HG03064 (cell line): ENCODE results near the gene ZNG1F.
"Not testable (repeated sequence)": the region's sequence is repeated elsewhere in the genome, so short reads cannot be mapped to it uniquely, and the experiment has no call there.

Experiments used
- ATAC-seq: cut with Tn5 transposase; IDR thresholded peaks from one replicate; pipeline ENCODE4 v1.9.1; 2021; ENCODE audit warnings: low read depth; ENCODE audit not compliant: unreplicated experiment

The ZNG1F gene

DNA sequence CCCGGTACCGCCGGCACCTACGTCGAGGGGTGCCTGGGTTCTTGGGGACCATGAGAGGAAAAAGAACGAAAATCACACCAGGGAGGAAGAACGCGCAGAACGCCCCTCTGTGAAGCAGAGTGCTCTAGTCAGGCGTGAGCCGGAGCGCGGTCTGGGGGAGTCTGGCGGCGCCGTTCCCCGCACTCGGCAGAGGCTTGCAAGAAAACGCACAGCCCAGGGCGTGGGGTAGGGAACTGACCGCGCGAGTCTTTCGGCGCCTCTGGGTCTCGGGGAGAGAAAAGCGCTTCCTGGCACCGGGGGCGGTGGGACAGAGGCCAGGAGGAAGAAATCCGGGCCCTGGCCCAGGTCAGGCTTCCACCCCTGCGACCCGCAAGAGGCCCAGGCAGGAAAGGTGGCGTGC is 65.3 kb downstream of the ZNG1F start:
- ATAC-seq, result not testable (repeated sequence)

DNA sequence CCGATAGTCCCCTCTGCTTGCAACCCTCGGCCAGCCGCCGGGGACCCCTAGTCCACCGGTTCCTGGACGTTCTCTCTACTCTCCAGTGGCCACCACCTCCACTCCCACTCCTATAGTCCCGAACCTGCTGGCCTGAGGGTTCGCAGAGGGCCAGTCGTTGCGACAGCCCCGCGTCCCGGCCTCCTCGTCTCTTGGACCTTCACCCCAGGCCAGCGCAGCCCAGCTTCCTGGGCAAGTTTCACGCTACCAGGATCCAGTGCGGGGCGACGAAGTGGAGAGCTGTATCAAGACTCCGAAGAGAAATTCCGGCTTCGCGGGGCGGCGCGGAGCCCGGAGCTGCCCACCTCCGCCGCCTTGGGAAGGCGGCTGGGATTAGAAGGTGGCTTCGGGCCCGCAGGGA is 65.7 kb downstream of the ZNG1F start:
- ATAC-seq, result not testable (repeated sequence)

DNA sequence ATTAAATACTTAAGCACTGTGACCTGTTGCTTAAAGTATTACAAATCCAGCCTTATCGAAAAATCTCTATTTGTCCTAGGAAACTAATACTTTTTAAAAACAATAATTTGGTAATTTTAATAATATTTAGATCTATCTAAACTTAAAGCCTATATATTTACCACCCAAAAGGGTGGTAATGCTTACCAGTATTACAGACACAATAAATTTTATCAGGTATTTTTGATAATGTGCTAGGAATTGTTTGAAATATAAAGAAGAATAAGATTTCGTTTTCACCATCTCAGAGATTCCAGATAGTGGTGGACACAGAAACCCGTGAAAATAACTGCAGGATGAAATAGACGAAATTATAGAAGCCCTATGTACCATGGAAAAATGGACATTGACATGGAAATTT is 68.4 kb downstream of the ZNG1F start:
- ATAC-seq, result not testable (repeated sequence)

DNA sequence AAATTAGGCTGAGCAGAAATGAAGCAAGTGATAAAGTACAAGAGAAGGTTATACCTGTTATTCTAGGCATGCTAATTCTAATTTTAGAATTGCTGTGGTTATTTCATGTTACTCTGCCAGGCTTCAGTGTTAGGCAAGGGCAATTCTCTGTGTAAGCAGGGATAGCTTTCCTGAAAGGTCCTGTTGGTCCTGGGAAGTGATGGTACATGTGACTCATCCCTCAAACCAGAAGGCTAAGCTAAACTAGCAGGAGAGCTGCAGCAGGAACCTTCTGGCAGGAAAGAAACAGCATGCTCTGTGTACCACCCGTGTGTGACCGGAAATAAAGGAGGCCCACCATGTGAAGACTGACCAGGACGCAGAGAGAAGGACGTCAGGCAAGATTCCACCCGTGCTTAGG is 69.4 kb downstream of the ZNG1F start:
- not testable (repeated sequence) for ATAC-seq

DNA sequence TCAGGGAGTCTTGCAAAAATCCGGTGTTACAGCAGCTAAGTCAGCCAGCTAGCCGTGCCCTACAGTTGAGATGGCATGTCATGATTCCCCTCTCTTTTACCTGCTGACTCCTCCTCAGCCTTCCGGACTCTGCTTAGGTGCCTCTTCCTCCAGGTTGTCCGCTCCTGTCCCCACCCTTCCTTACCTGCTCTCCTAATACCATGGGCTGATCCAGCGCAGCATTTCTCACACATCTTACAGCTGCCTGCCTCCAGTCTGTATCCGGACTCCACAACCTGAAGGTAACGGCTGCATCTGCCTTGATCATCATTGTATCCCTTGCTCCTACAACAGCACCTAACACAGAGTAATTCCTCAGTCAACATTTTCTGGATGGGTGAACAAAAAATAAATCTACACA is 69.8 kb downstream of the ZNG1F start:
- not testable (repeated sequence) for ATAC-seq

DNA sequence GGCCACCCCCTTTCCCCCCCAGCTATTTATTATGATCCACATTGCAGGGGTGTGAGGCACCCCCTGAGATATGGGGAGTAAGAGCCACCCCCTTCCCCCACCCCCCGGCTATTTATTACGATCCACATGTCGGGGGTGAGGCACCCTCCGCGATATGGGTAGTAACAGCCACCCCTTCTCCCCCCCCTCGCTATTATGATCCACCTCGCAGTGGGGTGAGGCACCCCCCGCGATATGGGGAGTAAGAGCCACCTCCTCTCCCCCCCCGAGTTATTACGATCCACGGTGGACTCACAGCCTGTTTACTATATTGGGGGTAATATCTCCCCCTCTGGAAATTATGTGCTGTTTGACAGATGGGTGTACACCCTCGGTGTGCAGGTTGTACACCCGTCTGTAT is 75.8 kb downstream of the ZNG1F start:
- not testable (repeated sequence) for ATAC-seq

DNA sequence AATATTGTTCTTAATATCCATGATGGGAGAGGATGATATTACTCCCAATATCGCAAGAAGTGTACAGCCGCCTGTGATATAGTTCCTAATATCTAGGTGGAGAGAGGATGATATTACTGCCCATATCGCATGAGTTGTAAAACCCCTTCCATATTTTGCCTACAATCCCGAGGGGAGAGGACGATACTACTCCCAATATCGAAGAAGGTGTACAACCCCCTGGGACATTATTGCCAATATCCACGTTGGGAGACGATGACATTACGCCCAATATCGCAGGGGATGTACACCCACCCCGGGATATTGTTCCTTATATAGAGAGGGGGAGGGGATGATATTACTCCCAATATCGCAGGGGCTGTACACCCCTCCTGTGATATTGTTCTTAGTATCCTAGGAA is 77.7 kb downstream of the ZNG1F start:
- ATAC-seq, result not testable (repeated sequence)

DNA sequence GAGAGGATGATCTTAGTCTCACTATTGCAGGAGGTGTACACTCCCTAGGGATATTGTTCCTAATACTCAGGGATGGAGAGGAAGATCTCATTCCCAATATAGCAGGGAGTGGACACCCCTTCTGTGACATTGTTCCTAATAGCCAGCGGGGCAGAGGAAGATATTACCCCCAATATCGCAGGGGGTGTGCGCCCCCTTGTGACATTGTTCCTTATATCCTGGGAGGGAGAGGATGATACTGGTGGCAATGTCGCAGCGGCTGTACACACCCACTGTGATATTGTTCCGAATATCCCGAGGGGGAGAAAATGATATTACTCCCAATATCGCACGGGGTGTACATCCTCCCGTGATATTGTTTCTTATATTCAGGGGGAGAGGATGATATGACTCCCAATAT is 78.2 kb downstream of the ZNG1F start:
- ATAC-seq, result not testable (repeated sequence)

DNA sequence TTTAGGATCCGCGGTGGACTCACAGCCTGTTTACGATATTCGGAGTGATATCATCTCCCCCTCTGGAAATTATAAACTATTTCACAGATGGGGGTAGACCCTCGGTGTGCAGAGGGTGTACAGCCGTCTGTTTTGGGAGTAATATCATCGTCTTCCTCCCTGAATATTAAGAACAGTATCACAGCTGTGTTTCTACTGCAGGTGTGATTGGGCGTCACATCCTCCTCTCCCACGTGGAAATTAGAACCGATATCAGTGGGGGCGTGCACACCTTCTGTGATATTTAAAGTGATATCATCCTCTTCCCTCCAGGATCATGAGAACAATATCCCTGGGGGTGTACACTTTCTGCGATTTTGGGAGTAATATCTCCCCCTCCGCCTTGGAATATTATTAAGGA is 79.9 kb downstream of the ZNG1F start:
- not testable (repeated sequence) for ATAC-seq

DNA sequence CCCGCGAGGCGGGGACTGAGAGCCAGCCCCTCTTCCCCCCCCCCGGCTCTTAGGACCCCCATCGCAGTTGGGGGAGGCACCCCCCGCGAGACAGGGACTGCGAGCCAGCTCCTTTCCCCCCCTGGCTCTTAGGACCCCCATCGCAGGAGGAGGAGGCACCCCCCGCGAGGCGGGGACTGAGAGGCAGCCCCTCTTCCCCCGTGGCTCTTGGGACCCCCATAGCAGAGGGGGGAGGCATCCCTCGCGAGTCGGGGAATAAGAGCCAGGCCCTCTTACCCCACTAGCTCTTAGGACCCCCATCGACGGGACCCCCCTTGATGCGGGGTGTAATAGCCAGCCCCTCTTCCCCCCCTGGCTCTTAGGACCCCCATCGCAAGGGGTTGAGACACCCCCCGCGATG is 80.3 kb downstream of the ZNG1F start:
- ATAC-seq, result not testable (repeated sequence)

DNA sequence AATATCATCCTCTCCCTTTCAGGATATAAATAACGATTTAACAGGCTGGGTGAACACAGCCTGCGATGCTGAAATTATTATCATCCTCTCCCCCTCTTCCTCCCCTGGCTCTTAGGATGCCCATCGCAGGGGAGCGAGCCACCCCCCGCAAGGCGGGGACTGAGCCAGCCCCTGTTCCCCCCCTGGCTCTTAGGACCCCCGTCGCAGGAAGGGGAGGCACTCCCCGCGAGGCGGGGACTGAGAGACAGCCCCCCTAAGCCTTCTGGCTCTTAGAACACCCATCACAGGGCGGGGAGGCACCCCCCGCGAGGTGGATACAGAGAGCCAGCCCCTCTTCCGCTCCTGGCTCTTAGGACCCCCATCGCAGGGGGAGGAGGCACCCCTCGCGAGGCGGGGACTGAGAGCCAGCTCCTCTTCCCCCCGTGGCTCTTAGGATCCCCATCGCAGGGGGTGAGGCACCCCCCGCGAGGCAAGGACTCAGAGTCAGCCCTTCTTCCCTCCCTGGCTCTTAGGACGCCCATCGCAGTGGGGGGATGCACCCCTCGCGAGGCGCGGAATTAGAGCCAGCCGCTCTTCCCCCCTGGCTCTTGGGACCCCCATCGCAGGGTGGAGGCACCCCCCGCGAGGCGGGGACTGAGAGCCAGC is 82.5 kb downstream of the ZNG1F start:
- not testable (repeated sequence) for ATAC-seq

DNA sequence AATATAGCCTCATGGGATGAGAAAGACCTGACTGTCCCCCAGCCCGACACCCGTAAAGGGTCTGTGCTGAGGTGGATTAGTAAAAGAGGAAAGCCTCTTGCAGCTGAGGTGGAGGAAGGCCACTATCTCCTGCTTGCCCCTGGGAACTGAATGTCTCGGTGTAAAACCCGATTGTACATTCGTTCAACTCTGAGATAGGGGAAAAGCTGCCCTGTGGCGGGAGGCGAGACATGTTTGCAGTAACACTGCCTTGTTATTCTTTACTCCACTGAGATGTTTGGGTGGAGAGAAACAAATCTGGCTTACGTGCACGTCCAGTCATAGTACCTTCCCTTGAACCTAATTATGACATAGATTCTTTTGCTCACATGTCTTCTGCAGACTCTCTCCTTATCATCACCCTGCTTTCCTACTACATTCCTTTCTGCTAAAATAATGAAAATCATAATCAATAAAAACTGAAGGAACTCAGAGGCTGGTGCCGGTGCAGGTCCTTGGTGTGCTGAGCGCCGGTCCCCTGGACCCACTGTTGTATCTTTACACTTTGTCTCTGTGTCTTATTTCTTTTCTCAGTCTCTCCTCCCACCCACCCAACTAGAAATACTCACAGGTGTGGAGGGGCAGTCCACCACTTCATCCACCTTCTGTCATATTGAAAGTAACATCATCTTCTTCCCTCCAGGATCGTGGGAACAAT is 83.4 kb downstream of the ZNG1F start:
- not testable (repeated sequence) for ATAC-seq

DNA sequence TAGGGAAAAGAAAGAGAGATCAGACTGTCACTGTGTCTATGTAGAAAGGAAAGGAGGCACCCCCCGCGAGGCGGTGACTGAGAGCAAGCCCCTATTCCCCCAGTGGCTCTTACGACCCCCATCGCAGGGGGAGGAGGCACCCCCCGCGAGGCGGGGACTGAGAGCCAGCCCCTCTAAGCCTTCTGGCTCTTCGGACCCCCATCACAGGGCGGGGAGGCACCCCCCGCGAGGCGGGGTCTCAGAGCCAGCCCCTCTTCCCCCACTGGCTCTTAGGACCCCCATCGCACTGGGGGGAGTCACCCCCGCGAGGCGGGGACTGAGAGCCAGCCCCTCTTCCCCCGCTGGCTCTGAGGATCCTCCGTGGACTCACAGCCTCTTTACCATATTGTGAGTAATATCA is 84.6 kb downstream of the ZNG1F start:
- not testable (repeated sequence) for ATAC-seq

DNA sequence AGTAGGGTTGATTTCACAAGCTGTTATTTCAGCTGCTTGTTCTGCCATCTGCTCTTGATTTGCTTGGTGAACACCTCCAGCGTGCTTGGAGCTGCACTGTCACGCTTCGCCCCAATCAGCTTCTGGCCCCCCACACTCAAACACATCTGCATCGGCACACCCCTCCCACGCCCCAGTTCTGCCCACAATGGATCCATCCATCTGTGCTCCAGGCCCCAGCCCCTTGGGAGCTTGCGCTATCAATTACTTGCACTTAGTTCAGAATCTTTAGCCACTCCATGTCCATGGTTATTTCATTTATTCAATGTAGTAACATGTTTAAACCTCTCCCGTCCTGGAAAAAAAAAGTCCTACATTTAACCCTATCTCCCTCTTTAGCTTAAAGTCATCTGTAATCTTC is 88.6 kb downstream of the ZNG1F start:
- not testable (repeated sequence) for ATAC-seq

DNA sequence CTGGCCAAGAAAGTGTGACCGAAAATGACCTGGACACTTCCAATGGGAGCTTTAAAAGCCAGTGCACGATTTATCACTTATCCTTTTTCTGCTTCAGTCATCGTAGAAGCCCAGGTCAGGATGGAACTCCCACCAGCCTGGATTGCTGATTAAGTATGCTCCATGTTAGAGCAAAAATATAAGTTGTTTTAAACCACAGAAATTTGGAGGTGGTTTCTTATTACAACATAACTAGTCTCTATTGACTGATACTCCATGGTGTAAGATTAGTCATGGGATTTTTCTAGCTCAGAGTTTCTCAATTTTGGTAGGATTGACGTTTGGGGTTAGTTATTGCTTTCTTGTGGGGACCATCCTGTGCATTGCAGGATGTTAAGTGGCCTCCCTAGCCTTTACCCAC is 90.4 kb downstream of the ZNG1F start:
- ATAC-seq, result not testable (repeated sequence)

DNA sequence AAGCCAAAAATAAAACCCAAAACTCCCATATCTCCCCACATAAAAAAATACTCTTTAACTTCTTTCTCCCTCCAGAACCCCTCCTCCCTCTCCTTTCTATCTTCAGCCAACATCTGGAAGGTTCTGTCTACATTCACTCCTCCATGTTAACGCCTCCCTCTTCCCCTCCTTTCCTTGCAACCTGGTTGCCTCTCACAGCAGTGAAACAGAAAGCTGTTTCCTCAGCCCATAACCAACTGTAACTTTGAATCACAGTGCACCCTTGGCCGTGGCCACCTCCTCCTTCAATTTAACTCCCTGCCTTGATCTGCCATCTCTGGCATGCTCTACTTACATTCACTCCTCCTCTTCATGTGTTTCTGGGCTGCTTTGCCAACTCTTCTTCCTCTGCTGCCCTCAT is 94.1 kb downstream of the ZNG1F start:
- ATAC-seq, result not testable (repeated sequence)

DNA sequence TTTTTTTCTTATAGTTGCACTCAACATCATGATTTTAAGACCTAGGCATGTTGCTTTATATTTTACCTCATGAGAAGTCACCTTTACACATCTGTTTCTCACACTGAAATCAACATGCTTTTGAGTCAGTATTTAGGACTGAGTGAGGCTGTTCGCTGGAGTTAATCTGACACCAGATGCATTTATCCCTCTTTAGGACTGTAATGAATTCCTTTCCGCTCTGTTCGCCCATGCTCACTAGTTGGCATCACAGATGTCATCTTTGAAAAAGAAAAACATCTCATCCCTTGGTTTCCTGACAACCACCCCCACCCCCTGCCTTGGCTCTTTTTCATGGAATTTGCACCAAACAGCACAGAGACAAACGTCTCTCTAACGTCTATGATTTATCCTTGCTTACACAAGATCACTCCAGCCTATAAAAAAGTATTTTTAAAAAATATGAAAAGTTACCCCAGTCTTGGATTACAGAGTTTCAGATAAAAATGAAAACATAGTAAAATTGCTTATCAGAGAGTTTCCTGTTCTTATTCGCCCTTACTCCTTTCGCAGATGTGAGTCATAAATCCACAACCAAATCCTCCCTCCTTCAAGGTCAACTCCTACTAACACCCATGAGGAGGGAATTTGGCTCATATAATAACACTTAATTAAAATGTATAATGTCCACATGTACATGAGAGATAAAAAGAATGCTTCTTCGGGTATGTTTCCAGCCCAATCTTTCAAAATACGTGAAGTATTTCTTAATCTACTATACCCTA is 94.9 kb downstream of the ZNG1F start:
- ATAC-seq, result not testable (repeated sequence)

DNA sequence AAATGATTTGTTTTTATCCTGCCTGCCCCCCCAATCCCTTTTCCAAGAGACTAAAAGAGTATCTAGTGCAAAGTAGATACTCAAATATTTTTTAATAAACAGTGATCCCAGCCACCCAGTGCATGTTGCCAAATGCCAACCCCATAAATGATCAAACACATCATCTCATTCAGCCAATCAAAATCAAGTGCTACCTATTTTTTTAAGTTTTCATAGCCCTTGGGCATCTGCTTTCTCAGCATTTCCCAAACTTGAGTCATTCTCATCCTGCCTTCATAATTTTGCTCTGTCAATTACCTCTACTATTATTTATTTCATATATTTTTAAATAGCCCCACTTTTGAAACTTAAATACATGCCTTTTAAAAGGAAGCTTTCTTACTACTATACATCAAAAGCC is 98.2 kb downstream of the ZNG1F start:
- ATAC-seq, result not testable (repeated sequence)

DNA sequence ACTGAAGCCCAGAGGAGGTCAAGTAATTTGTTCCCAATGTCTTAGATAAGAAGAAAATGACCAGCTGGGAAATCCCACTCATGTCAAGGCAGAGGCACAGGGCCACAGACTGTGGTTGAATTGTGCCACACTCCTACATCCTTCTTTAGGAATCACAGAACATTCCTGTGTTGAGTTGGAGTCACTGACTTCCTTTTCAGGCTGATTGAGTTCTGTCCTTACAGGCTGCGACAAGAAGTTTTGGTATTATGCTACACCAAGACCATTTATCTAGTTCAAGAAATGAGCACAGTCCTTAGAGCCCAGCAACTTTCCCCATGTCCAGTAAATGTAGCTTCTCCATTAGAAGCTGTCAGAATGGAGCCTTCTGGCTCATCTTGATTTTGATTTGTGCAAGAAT is 98.7 kb downstream of the ZNG1F start:
- ATAC-seq, result not testable (repeated sequence)

DNA sequence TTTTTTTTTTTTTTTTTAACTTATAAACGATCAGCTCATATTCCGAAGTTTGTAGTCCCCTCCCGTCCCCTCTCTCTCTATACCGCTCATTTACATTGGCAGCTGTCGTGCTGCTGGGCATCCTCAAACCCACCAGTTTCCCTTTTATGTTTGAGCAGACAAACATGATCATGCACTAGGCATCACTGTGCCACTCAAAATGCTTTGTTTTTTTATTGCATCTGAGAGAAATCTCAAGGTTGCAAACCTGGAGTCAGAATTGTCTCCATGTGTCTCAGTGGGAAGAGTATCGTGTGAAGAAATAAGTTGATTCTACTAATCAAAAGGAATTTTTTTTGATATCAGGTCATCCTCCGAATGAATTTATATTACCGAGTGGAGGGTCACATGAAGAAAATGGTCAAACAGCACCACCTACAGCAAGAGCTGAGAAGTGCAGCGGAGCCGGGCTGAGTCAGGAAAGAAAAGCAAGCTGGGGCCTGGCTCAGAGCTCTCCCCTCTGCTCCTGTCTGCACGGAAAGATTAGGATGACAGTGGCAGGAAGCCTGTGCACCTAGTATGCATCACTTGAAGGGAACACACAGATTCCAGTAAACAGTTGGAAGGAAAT is 100.6 kb downstream of the ZNG1F start:
- ATAC-seq, result not testable (repeated sequence)

DNA sequence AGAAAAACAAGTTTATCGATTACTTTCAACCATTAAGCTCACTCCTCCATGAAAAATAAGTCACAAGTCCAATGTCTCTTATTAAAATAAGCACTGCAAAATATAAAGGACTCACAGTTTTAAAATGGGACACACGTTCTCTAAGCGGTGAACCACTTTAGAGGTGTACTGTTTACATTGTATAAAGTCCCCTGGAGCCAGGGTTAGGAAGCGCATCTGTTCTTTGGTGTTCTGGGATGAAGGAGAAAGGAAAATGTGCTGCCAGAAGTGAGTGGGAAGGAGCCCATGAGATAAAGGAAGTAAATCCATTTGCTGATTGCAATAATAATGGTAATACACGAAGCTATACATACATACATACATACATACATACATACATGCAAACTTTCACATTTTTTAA is 101.2 kb downstream of the ZNG1F start:
- ATAC-seq, result not testable (repeated sequence)
